DOHH2 (cell line): ENCODE data around the gene RANBP3L.

ENCODE experiments used
- H3F3A ChIP-seq: fragments of 200-600 bp; sonication (generic), shearing (Covaris generic); 2 replicates; pipeline ENCODE4 v1.6.0; 2016; ENCODE audit warnings: antibody characterized with exemption, mild to moderate bottlenecking; ENCODE audit not compliant: control insufficient read depth, insufficient read depth
- H3K27ac ChIP-seq: fragments of 200-600 bp; sonication (generic); 2 replicates; pipeline ENCODE4 v1.5.1; 2014; ENCODE audit warnings: low read depth, mild to moderate bottlenecking, low read length, moderate library complexity
- H3K27me3 ChIP-seq: fragments of 200-600 bp; sonication (generic); 2 replicates; pipeline ENCODE4 v1.6.1; 2014; ENCODE audit warnings: mild to moderate bottlenecking, low read length, mixed read lengths; ENCODE audit not compliant: control insufficient read depth
- H3K36me3 ChIP-seq: fragments of 200-600 bp; sonication (generic); 2 replicates; pipeline ENCODE4 v1.6.1; 2014; ENCODE audit warnings: mild to moderate bottlenecking, low read length, moderate library complexity, mixed read lengths; ENCODE audit not compliant: control insufficient read depth
- H3K4me1 ChIP-seq: fragments of 200-600 bp; sonication (generic); 2 replicates; pipeline ENCODE4 v1.6.1; 2014; ENCODE audit warnings: mild to moderate bottlenecking, low read length, mixed read lengths; ENCODE audit not compliant: control insufficient read depth
- H3K4me2 ChIP-seq: fragments of 200-600 bp; sonication (generic); 2 replicates; pipeline ENCODE4 v1.6.0; 2014; ENCODE audit warnings: mild to moderate bottlenecking, low read length, moderate library complexity
- H3K4me3 ChIP-seq: fragments of 200-600 bp; sonication (generic); 2 replicates; pipeline ENCODE4 v1.5.1; 2014; ENCODE audit warnings: mild to moderate bottlenecking, low read length, mixed read lengths
- H3K79me2 ChIP-seq: fragments of 200-600 bp; sonication (generic); 2 replicates; pipeline ENCODE4 v1.6.1; 2014; ENCODE audit warnings: mild to moderate bottlenecking, low read length, mixed read lengths; ENCODE audit not compliant: control insufficient read depth
- H3K9me2 ChIP-seq: fragments of 200-600 bp; sonication (generic); replicated peaks from 2 replicates; pipeline ENCODE4 v1.6.1; 2014; ENCODE audit warnings: mild to moderate bottlenecking, low read length, mixed read lengths; ENCODE audit not compliant: control insufficient read depth
- H3K9me3 ChIP-seq: fragments of 200-600 bp; sonication (generic); 2 replicates; pipeline ENCODE4 v1.6.1; 2014; ENCODE audit warnings: antibody characterized with exemption, low read length, mixed read lengths; ENCODE audit not compliant: control insufficient read depth, insufficient read depth
- H4K20me1 ChIP-seq: fragments of 200-600 bp; sonication (generic); 2 replicates; pipeline ENCODE4 v1.6.0; 2014; ENCODE audit warnings: low read depth, mild to moderate bottlenecking, antibody characterized with exemption, low read length, moderate library complexity; ENCODE audit not compliant: control insufficient read depth, insufficient read depth
- EZH2phosphoT487 ChIP-seq: fragments of 200-600 bp; sonication (generic); IDR thresholded peaks from 2 replicates; pipeline ENCODE4 v1.6.1; 2017; ENCODE audit warnings: borderline replicate concordance, mild to moderate bottlenecking, antibody characterized with exemption, low read length, moderate library complexity, mixed read lengths
- TF ChIP-seq, protein P1 (sequence below): fragments of 200-600 bp; sonication (generic); IDR thresholded peaks from one replicate; pipeline ENCODE4 v1.5.1; 2014; ENCODE audit warnings: antibody characterized with exemption, mild to moderate bottlenecking, low read depth, low read length; ENCODE audit not compliant: poor library complexity, severe bottlenecking

RANBP3L gene

DNA sequence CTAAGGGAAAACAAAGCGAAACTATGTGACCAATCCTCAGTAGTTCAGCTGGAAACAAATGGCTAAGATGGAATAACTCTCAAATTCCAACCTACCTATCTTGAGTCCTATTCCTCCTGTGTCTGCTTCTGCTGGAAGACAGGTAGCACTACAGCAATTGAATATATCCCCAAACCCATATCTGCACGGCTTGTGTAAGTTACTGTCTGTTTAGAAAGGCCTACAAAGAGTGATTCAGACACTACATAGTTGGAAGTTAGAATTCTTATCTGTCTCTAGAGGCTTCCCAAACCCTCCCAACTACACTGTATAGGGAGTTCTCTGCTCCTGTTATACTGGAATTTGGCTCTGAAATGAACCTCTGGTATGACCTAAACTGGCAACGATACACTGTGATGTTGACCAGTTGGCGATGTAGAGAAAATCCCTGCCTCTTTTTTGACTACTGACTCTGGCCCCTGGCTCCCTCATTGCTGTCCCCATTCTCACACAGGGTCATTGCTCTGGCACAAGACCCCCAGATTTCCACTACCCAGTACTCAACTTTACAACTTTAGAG lies 37.4 kb downstream of the RANBP3L start:
- TF ChIP-seq EZH2phosphoT487 = no peak
- TF ChIP-seq, protein P1, sequence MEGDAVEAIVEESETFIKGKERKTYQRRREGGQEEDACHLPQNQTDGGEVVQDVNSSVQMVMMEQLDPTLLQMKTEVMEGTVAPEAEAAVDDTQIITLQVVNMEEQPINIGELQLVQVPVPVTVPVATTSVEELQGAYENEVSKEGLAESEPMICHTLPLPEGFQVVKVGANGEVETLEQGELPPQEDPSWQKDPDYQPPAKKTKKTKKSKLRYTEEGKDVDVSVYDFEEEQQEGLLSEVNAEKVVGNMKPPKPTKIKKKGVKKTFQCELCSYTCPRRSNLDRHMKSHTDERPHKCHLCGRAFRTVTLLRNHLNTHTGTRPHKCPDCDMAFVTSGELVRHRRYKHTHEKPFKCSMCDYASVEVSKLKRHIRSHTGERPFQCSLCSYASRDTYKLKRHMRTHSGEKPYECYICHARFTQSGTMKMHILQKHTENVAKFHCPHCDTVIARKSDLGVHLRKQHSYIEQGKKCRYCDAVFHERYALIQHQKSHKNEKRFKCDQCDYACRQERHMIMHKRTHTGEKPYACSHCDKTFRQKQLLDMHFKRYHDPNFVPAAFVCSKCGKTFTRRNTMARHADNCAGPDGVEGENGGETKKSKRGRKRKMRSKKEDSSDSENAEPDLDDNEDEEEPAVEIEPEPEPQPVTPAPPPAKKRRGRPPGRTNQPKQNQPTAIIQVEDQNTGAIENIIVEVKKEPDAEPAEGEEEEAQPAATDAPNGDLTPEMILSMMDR = no peak
- no peaks in the 10 kb centered on the region for H4K20me1 ChIP-seq
- H3K4me1 ChIP-seq = no peaks in the 10 kb centered on the region
- H3F3A ChIP-seq = no peaks in the 10 kb centered on the region
- H3K9me3 ChIP-seq = no peaks in the 10 kb centered on the region
- H3K4me2 ChIP-seq = no peak overlapping the region
- H3K27me3 ChIP-seq = no peaks in the 10 kb centered on the region
- no peak overlapping the region for H3K4me3 ChIP-seq
- H3K27ac ChIP-seq = no peak overlapping the region
- no peaks in the 10 kb centered on the region for H3K9me2 ChIP-seq
- H3K36me3 ChIP-seq = no peaks in the 10 kb centered on the region
- H3K79me2 ChIP-seq = no peaks in the 10 kb centered on the region

GRCh38 chr5:36261186-36261585 lies 40.5 kb downstream of the RANBP3L start:
- TF ChIP-seq EZH2phosphoT487 = no peak
- TF ChIP-seq, protein P1 = no peak
- no peak overlapping the region for H3K27ac ChIP-seq
- no peaks in the 10 kb centered on the region for H3F3A ChIP-seq
- no peak overlapping the region for H3K4me3 ChIP-seq
- H3K79me2 ChIP-seq = no peaks in the 10 kb centered on the region
- H3K9me2 ChIP-seq = no peaks in the 10 kb centered on the region
- peaks cover 8% of the 10 kb centered on the region for H3K4me1 ChIP-seq
- H3K36me3 ChIP-seq = no peaks in the 10 kb centered on the region
- H4K20me1 ChIP-seq = no peaks in the 10 kb centered on the region
- H3K27me3 ChIP-seq = no peaks in the 10 kb centered on the region
- H3K4me2 ChIP-seq = no peak overlapping the region
- H3K9me3 ChIP-seq = no peaks in the 10 kb centered on the region

- Histone ChIP-seq H3F3A (no peaks in the 10 kb centered on the region), H3K4me1 (peaks cover 14% of the 10 kb centered on the region), H3K9me3 (no peaks in the 10 kb centered on the region), H3K9me2 (no peaks in the 10 kb centered on the region), H3K36me3 (no peaks in the 10 kb centered on the region), H3K79me2 (no peaks in the 10 kb centered on the region), H3K4me3 (no peak overlapping the region), H3K4me2 (no peak overlapping the region), H3K27ac (no peak overlapping the region), H4K20me1 (no peaks in the 10 kb centered on the region), H3K27me3 (no peaks in the 10 kb centered on the region)
- TF ChIP-seq, protein P1 = no peak
- no peak for TF ChIP-seq EZH2phosphoT487
Measured at GRCh38 chr5:36253575-36253974, 48.1 kb downstream of the RANBP3L start.
